Erythroblast (primary cell): Measurements from ENCODE around the gene SLC35B4.

Source experiments
- GATA1 ChIP-seq: IDR thresholded peaks from 2 replicates; pipeline ENCODE4 v1.6.1; 2011; ENCODE audit warnings: low read depth, mild to moderate bottlenecking, control low read depth, low read length, moderate library complexity
- POLR2A ChIP-seq: IDR thresholded peaks from 2 replicates; pipeline ENCODE4 v1.6.1; 2011; ENCODE audit warnings: mild to moderate bottlenecking, low read length

GRCh38 chr7:134320201-134320600, 3.5 kb upstream of the SLC35B4 start:
- no peak for TF ChIP-seq POLR2A
- no peak for TF ChIP-seq GATA1
